HT-29 (cell line): Measurements from ENCODE around the gene GRM7. TPM values are rescaled to one million over a fixed set of nuclear protein-coding genes. Genes with fewer than 3 reads are reported as not detected.
A peak's percentile ranks its signal among the peaks of the same experiment; 100 is the strongest.

ENCODE experiments used
- DNase-seq: peaks from one replicate; pipeline ENCODE4 v3.0.0-alpha.2; 2015; ENCODE audit warnings: low spot score
- total RNA-seq: library from RNA; depleted of rRNA; stranded (reverse); fragments of >200 nt; shearing (Covaris generic); gene quantifications from 2 replicates; pipeline ENCODE4 v1.2.3, GENCODE V29; 2014

Gene GRM7
- total RNA-seq, 1 experiment from 2014 or later = 0.08 TPM

DNA sequence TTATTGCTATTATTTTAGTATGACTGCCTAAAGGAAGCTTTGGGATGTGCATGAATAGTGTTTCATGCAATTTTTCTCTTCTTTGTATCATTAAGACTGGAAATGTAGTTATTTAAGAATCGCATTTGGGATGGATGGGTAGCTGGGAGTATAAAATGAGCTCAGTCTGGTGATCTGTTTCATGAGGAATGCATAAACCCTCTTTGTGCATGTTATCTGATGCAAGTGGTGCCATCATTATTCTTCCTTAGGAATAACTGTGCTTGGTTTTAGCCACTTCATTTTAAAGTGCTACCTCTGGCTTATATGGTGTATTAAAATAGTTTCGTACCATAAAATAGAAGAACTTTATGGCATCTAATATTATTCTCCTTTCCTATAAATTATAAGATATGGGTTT, 535.6 kb downstream of the GRM7 start:
- DNase-seq = no peak

DNA sequence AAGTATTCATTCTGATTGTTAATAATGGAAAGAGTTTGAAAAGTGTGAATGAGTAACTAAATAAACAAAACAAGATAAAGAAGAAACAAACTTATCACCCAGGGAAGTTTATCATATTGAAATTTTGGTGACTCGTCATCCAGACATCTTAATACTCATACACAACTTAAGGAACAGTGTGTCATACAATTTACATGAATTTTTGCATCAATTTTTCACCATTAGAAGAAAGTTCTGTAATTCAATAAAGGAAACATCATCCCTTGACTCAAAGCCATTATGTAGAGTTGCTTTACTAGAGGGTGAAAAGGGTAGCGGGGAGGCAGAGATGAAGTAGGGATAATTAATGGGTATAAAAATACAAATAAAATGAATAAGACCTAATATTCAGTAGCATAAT, 536.2 kb downstream of the GRM7 start:
- DNase-seq = no peak

DNA sequence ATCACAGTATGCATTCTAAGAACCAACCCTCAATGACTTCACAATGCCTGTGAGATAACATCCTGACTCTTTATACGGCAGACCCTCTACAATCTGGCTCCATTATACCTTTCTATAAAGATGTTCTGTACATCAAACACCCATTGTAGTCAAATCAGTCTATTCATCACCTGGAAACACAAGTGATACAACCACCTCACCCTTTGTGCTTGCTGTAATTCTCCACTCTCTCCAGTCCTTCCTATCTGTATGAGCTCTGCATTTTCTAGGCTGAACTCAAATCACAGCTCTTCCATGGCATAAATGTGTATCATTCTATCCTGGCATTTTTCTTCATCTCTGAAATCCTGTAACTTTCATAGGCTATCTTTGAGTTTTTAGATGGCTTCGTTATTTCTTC, 539.4 kb downstream of the GRM7 start:
- DNase-seq = no peak

DNA sequence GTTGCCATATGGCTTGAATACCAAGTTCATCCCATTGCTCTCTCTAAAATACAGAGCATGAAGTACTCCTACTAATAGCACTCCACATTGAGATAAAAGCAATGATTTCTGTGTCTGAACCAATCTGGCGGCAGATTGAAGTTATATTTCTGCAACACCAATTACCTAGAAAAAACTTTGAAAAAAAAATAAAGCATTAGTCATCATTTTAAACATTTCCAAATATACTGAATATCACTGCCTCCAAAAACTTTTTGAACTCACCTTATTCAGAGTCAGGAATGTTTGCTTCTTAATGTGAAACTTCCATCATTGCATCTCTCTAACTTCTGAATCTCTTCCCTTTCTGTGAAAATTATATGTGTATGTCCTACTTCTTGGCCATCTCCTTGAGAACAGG, 540.5 kb downstream of the GRM7 start:
- no peak for DNase-seq

DNA sequence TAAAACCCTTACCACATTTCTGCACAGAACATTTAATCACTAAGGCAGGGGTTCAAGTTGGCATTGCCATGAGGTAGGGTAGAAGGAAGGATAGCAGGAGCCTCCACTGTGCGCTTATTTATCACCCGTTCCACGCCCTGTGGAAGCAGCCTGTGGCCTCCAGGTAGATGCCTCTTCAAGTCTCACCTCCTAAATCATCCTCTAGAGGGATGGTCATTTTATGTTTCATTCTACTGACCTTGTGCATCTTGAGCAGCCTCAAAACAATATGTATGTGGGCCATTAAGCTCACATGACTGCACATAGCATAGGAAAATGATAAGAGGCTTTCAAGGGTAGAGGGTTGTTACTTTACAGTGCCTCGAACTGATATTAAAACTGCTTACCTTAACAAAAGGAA, 546.2 kb downstream of the GRM7 start:
- DNase-seq = no peak

DNA sequence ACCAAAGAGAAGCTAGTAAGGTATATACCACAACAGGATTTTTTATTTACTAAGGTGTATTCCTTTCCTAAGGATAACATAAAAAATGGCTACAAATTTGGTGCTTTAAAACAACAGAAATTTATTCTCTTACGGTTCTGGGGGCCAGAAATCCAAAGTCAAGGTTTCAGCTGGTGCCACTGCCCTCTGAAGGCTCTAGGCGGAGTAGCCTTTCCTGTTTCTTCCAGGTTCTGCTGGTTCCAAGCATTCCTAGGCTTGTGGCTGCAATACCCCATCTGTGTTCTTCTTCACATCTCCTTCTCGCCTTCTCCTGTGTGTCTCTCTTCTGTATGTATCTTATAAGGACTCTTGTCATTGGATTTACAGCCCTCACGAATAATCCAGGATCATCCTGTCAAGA, 549.9 kb downstream of the GRM7 start:
- peak; percentile 6 for DNase-seq

DNA sequence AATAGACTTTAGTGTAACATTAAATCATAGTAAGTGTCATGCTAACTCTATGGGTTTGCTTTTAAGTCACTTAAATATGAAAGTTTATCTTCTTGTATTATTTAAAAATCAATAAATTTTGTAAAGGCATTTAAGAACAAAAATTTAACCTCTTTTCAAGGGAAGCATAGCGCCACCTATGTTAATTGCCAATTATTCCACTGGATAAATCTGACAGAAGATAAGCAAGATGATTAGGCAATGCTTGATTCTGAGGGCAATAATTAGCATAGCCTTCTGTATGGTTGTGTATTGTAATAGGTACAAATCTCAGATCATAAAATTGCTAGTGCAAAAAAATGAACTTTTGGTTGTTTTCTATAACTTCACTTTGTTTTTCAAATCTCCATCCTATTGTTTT, 560.1 kb downstream of the GRM7 start:
- peak; percentile 7 for DNase-seq

DNA sequence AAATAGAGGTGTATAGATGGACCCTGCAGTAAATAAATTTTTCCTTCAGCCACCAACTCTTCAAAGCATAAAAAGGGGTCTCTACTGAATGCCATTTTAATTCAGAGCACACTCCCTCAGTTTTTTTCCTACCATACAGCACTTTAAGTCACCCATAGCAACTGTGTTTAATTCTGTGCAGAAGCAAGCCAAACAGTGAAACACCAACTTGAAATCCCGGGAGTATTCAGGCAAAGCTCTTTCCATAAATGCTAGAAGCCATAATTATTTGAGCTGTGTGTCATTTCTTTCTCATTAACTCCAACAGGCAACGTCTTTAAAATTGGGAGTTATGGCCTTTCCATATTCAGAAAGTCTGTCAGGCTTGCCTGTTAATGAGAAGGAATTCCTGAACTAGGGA, 562.1 kb downstream of the GRM7 start:
- no peak for DNase-seq

DNA sequence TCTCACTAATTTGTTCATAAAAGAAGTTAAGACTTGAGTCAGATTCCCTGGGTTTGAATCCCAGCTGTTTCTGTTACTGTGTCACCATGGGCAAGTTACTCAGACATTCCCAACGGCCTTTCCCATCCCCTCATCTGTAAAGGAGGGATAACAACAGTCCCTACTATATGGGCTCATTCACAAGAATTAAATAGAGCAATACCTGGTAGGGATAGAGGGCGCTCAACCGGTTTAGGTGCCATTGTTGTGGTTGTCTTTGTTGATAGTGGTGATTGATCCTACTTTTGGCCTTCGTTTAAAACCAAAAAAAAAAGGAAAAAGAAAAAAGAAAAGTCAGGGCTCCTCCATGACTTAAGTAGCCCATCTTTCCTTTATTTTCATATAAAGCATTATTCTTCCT, 563.1 kb downstream of the GRM7 start:
- DNase-seq = no peak

DNA sequence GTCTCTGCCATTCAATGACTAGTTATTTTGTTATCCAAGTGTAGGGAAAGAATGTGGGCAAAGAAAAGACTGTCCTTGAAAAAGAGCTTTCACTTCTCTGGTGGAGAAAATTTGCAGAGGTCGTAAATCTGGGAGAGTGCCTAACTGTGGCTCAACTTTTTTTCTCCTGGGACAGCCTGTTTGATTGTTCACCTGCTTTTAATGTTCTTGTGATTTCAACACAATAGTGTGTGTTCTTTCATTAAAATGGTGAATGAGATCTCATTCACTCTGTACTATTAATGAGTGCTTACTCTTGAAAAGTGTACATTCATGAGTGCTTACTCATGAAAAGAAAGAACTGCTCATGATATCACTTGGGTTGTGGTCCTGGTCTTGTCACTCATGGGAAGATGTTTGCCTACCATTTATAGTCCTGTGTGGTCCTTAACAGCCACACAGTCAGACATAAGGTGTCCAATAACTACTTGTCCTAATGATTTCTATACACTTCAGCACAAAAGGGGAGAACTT, 567.3 kb downstream of the GRM7 start:
- no peak for DNase-seq

DNA sequence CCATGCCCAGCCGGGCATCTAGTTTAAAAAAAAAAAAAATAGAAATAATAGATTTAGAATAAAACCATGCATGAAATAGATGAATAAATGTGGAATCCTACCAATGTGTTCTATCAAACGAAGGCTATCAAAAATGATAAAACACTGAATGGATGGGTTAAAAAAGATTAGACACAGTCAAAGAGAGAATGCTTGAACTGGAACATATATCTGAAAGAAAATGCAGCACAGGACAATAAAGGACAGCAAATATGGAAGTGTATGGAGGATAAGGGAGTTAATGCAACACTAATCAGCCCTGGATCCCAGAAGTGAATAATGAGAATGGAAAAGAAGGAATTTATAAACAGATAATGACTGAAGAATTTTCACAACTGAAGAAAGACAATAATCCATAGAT, 571.7 kb downstream of the GRM7 start:
- no peak for DNase-seq

DNA sequence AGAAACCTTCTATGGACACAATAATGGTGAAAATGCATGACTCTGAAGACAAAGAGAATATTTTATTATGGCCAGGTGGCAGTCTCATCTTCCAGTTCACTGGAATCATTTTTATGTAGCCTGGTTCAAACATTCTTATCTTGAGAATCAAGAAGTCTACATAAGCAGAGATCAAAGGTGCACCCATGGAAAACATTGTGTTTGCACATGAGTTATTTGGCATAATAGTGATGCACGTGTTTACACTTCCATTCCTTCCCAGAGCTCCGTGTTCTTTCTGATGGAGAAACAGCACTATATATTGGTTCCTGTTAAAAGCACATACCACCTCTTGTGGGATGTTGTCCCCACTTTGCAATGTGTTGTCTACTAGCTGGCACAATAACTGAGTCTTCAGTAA, 572.2 kb downstream of the GRM7 start:
- DNase-seq = peak; percentile 19

DNA sequence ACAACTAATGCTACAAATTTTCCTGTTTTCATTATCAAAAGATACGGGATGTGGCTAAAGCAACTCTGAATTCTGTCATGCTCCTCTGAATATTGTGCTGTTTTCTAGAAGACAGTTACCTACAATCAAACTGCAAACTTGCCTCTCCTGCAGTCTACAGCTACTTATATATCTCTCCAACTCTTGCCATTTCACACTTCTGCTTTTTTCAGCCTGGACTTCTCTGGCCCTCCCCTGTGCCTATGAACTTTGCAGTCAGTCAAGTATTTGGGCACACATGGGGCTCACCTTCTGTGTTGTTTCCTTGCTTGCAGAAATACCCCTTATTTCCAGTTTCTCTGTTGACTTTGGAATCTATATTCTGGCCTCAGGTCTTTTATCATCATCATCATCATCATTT, 575.6 kb downstream of the GRM7 start:
- no peak for DNase-seq

DNA sequence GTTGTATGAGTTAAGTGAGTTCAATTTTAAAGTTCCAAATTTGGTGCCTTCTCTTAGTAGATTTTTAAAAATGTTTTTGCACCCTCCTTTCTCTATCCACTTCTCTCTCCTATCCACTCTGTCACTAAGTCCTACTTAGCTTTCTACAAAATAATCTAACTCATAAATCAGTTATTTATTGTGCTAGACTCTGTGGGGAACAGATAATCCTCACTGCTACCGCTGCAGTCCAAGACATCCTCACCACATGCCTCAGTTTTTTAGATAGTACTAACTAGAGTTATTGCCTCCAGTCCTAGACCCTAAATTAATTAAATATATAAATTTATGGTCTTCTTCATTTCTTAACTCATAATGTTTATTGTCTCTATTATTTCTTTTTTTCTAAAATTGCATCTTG, 576.3 kb downstream of the GRM7 start:
- DNase-seq = no peak

DNA sequence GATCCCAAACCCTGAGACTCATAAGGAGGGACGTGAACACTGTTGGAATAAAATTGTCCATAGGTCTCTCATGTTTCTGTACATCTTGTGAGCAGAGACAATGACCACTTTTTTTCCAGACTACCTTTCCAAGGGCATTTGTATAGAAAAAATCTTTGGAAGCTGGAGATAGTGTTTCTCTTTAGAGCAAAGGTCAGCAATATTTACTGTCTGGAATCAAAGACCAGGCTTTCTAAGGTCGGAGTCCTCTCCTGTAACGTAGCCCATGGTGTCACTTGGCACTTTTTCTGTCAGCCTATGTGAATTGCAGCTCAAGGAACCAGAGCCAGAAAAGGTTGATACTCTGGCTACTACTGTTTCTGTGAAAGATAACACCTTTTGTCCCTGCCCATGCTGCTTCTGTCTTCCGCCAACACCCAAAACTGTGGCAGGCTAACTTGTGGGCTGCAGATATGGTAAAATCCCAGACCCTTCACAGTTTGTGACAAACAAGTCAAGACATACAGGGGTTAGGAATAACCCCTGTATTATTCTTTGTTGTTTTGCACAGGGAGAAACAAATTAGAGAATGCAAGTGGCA, 578.3 kb downstream of the GRM7 start:
- DNase-seq = no peak

DNA sequence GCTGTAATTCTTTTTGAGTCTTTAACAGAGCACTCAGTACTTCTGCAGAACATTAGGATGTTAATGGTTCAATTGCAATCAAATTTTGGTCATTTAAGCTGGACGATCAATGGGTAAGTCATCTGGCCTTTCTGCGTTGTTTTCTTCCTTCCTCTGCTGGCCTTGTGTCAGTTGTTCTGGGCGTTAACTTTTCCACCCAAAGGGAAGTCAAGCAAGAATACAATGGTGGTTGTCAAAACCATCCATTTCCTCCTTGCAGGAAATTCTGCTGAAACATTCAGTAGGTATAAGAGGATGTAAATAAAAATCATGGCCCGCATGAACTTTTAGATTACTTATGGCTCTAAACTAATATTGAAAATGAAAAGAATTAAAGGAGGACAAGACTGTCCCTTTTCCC, 584.0 kb downstream of the GRM7 start:
- DNase-seq = no peak

DNA sequence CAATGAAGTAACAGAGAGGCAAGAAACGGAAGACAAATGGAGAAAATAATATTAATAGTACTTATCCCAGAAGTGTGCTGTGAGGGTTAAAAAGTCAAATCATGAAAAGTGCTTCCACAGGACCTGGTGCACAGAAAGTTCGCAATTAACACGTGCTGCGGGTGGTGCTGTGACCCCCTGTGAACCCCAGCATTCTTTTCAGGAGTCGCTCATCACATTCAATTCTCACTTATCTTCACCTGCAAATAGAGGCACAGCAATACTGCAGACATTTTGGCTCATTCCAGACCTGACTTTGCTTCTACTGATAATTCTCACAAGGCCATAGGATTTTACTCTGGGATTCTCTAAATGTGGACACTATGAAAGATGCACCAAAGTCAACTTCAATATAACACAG, 584.4 kb downstream of the GRM7 start:
- no peak for DNase-seq

DNA sequence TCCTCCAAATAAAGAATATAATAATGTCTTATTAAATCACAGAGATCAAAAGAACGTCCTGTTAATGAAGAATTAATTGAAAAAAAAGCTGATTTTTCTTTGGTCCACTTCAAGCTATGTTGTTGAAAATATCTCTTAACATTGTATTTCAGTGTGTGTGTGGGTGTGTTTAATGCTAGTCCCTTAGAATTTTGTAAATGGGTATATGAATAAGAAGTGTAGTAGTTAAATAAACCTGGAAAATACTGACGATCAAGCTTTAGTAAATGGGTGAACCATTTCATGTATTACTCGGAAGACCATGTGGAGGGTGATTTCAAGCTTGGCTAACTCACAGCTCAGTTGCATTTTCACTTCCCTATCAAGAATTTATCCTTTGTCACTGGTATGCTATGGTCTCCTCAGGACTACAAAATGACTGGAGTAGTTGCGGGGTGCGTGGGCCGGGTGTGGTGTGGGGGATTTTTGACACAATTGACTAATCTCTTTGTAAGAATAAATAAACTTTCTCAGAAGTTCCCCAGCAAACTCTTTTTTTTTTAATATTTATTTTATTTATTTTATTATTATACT, 586.4 kb downstream of the GRM7 start:
- no peak for DNase-seq

DNA sequence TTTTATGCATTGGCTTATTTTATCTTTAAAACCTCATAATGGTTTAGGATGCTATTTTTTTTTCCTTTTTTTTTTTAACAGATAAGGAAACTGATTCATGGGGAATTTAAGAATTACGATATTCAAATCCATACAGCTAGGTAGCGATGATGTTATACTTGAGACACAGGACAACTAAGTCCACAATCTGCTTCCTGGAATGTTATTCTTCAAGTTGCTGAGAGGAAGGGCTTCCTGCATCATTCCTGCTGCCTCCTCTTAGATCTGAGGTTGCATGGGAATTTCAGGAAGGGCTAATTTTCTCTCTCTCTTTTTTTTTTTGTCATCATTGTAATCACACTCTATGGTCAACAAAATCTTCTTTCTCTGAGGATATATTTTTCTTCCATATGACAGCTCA, 595.5 kb downstream of the GRM7 start:
- no peak for DNase-seq

DNA sequence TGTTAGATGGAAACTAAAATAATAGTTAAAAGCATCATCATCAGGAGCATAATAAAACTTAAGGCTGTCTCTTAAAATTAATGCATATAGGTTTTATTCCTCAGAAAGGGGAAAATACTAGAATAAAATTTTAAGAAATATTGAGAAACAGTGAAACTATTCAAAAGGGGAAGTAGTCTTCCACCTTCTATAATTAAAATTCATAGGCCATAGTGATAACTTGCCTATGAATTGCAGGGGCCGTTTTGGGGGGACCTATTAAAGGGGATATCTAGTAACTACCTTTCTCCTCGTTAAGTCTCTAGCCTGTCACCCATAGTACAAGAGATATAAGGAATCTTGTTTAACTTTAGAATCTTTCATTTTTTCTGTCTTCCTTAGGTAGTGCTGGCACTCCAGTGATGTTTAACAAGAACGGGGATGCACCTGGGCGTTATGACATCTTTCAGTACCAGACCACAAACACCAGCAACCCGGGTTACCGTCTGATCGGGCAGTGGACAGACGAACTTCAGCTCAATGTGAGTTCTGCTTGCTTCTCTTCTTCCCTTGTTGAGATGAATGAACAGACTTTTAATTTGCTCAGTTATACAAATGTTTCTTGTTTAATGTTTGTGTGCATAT, 600.4 kb downstream of the GRM7 start:
- no peak for DNase-seq

DNA sequence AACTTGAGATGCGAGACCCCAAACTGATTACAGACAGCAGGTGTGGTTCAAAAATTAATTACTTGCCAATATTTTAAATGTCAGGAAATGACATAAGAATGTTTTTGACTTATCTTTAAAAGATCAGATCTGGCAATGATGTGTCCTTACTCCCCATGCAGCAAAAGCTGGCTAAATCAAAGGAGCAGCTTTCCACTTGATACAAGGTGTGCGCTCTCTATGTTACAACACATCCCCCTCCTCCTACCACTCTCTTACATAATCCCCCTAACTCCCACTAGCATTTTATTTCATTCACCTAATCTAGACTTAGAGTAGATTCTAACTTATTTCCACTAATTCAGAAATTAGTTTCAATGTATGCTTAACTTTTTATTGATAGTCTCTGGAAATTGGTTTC, 609.0 kb downstream of the GRM7 start:
- no peak for DNase-seq

DNA sequence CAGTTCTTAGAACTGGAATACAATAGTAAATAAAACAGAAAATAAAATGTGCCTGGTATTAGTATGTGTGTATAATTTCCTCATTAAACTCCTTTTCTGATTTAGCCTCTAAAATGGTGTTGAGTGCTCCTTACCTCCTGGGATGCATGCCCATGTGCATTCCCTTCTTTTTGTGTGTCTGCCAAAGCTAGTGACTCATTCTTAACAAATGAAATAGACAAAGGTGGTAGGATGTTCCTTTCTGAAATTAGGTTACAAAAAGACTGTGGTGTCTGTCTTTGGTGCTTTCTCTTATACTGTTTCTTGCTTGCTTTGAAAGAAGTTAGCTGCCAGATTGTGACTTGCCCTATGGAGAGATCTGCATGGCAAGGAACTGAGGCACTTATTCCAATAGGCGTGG, 623.7 kb downstream of the GRM7 start:
- DNase-seq = no peak

DNA sequence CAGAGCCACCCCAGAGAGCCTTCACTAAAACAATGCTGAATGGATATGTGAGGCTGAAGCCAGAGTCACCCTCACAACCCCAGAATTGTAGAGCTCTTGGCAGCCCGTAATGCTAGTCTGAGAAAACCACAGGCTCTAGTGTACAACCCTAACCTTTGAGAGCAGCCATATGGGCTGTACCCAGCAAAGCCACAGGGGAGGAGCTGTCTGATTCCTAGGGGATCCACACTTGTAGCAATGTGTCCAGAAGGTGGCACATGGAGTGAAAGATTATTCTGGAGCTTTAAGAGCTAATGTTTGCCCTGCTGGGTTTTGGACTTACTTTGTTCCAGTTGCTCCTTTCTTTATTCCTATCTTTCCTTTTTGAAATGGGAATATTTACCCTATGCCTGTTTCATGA, 626.8 kb downstream of the GRM7 start:
- peak; percentile 12 for DNase-seq

DNA sequence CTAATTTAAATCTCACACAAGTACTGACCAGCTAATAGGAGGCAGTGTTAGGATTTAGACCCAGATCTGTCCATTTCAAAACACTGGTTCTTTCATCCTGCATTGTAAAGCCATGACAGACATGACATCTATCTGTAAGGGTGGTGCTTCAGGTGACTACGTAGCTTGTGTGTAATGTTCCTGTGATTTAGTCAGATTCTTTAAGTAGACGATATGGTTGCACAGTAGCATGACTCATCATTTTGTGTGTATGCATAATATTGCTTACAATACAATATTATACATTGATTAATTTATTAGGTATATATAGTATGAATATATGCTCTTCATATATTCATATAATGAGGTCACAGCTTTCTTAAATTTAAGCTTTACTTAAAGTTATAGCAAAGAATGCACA, 628.5 kb downstream of the GRM7 start:
- DNase-seq = no peak
